GM12874 (cell line): ENCODE measurements around the gene DUSP28.

Source experiments
- CTCF ChIP-seq: IDR thresholded peaks from 2 replicates; pipeline ENCODE4 v1.5.1; 2011; ENCODE audit warnings: low read depth, mild to moderate bottlenecking, control low read depth, low read length, moderate library complexity; ENCODE audit not compliant: insufficient read depth

Gene DUSP28

GRCh38 chr2:240560084-240560479 lies at the start of gene DUSP28:
TSS of gene DUSP28 (plus strand) at chr2:240560357. CDS start at chr2:240560685, 328 bp downstream.
- TF ChIP-seq CTCF: no peak

DNA sequence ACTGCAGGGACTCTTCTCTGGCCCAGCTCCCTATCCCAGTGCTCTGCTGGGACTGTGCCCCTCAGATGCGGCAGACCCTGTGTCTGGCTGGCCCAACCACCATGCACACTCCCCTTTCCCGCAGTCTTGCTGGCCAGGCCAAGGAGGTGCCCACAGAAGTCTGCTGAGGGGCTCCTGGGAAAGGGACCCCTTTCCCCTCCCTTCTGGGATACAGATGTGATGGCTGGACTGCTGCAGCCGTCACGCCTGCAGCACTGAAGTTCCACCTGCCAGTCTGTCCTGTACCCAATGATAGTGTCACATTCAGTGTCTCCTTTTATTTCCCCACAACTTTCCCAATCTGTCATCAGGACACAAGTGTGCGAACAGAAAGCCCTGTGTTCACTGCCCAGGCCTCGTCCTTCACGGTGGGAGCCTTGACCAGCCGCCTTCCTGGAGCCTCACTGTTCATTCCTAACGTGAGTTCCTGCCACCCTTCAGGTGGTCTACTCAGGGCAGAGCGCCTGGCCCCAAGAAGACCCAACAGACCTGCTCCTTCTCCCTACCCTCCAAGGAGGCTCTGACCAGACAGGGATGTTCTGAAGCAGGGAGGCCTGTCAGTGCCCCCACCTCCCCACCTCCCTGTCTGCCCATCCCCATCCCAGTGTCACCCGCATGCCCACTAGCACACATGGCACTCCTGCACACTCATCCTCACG lies 49.5 kb upstream of the DUSP28 start:
- no peak for TF ChIP-seq CTCF

DNA sequence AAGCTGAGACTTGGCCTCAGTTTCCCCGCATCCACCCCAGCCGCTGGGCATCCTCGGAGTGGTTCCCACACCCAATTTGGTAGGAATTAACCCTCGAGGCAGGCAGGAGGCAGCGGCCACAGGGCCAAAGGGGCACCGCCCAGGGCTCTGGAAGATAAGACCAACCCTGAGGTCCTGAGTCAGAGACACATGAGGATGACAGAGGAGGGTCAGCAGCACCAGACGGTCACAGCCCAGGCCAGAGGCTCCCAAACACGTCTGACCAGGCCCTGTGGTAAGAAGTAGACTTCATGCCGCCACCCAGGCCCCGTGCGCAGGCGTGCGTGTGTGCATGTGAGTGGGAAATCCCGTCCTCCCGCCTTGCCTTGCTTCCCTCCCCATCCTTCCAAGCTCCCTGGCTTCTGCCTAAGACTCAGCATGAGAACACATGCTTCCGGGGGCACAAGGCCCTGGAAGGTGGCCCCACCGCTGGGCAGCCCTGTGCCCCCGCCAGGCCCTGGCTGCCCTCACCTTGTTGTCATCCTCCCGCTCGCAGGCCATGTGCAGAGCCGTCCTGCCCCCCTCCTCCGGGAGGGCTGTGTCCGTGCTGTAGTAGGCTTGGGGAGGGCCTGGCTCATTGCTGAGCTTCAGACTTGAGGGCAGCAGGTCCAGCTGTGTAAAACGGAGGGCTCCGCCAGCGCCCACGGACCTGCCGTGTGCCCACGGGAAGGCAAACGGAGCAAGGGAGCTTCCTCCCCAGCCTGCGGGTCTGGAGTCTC lies 48.6 kb upstream of the DUSP28 start:
- no peak for TF ChIP-seq CTCF

DNA sequence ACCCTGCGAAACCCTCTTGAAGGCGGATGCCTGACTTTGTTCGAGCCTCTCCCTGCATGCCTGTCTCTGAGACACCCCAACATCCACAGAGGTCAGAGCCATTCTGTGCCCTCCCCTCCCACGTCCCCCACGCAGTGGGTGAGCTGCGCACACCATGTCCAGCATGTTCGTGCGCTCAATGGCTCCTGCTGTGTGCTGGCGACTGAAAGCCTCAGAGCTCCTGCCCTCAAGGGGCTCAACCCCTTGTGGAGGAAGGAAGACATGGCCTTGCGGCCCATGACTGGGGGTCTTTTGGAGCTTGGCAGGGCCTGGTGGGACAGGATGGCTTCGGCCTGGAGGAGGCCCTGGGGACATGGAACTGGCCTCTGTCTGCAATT lies 48.1 kb upstream of the DUSP28 start:
- TF ChIP-seq CTCF: no peak

GRCh38 chr2:240512666-240513535 lies 47.3 kb upstream of the DUSP28 start:
- TF ChIP-seq CTCF: no peak

GRCh38 chr2:240513549-240514287 lies 46.4 kb upstream of the DUSP28 start:
- peak; percentile 97 for TF ChIP-seq CTCF
